IPS-20b (cell line): ENCODE measurements around the gene CDKN2A.

Experiments used
- H3K27ac ChIP-seq: one replicate; pipeline ENCODE4 v1.5.1; 2013; ENCODE audit warnings: low read length
- H3K27me3 ChIP-seq: 2 replicates; pipeline ENCODE4 v1.6.1; 2013; ENCODE audit warnings: mild to moderate bottlenecking, low read length, inconsistent platforms; ENCODE audit not compliant: insufficient read depth
- H3K36me3 ChIP-seq: 2 replicates; pipeline ENCODE4 v1.6.1; 2013; ENCODE audit warnings: low read depth, mild to moderate bottlenecking, inconsistent platforms, low read length, moderate library complexity; ENCODE audit not compliant: insufficient read depth
- H3K4me1 ChIP-seq: 2 replicates; pipeline ENCODE4 v1.6.1; 2013; ENCODE audit warnings: mild to moderate bottlenecking, control low read depth, inconsistent platforms, low read length, moderate library complexity; ENCODE audit not compliant: insufficient read depth
- H3K4me3 ChIP-seq: 2 replicates; pipeline ENCODE4 v1.5.1; 2013; ENCODE audit warnings: mild to moderate bottlenecking, low read length, inconsistent platforms
- H3K9ac ChIP-seq: 2 replicates; pipeline ENCODE4 v1.6.1; 2013; ENCODE audit warnings: low read depth, mild to moderate bottlenecking, inconsistent platforms, low read length, moderate library complexity
- H3K9me3 ChIP-seq: 2 replicates; pipeline ENCODE4 v1.6.1; 2013; ENCODE audit warnings: mild to moderate bottlenecking, low read depth, low read length, inconsistent platforms; ENCODE audit not compliant: insufficient read depth

CDKN2A gene

DNA sequence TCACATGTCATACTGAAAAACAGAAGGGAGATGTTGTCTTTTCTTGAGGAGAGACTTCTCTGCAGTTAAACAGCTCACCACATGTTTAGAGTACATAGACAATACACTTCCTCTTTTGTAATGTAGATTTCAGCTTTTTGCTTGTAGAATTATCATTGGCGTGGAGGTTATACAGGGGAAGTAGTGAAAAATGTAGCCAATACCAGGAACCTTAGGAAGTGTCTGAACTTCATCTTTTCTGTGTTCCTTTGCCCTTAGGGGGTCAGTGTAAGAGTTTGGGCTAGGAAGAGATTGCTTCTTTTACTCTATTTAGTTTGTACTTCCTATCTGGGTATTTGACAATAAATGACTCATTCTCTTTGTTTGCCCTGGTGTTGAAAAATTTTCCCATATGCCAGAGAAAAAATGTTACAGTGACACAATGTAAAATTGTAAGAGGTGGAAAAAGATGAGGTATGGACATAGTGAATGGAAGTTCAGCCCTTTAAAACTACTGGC, 36.0 kb upstream of the CDKN2A start:
- Histone ChIP-seq H3K27me3 (no peaks in the 10 kb centered on the region), H3K4me3 (no peak overlapping the region), H3K9ac (no peak overlapping the region), H3K36me3 (no peaks in the 10 kb centered on the region), H3K4me1 (no peaks in the 10 kb centered on the region), H3K27ac (no peak overlapping the region), H3K9me3 (no peaks in the 10 kb centered on the region)

DNA sequence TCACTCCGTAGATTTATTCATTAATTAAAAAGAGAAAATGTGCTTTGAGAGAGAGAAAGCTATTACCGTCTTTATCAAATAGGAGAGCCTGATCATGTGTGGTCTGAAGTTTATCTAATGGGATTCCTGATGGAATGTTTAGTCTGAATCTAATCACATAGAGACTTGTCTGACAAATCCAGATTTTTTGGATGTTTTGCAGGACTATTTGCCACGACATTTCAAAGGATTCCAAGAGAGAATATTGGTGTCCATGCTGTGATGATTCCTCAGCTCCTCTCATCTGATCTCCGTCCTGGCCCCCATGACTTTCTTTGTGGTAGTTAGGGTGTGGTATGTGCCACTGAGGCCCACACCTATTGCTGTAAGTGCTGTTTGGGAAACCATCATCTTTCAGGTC, 35.0 kb upstream of the CDKN2A start:
- H3K27me3 ChIP-seq: no peaks in the 10 kb centered on the region
- H3K4me1 ChIP-seq: no peaks in the 10 kb centered on the region
- H3K9ac ChIP-seq: no peak overlapping the region
- H3K36me3 ChIP-seq: no peaks in the 10 kb centered on the region
- no peak overlapping the region for H3K4me3 ChIP-seq
- no peaks in the 10 kb centered on the region for H3K9me3 ChIP-seq
- no peak overlapping the region for H3K27ac ChIP-seq

GRCh38 chr9:22028394-22028793, 34.2 kb upstream of the CDKN2A start:
- Histone ChIP-seq H3K4me1 (no peaks in the 10 kb centered on the region), H3K36me3 (no peaks in the 10 kb centered on the region), H3K4me3 (no peak overlapping the region), H3K27me3 (no peaks in the 10 kb centered on the region), H3K9ac (no peak overlapping the region), H3K9me3 (no peaks in the 10 kb centered on the region), H3K27ac (no peak overlapping the region)

DNA sequence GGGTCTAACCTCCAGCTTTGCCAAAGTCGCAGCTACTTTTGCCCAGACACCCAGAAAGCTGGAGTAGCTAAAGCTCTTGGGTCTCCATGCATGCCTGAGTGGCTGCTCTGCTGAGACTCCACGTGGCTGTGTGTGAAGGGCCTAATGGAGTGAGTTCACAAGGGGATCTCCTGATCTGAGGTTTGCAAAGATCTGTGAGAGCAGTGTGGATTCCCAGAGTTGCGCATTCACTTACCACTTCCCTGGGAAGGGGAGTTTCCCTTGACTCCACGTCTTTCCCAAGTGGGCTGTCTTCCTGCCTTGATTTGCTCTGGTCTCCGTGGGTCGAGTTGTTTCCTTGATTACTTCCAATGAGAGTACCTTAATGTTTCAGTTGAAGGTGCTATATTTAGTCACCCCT, 32.5 kb upstream of the CDKN2A start:
- no peaks in the 10 kb centered on the region for H3K36me3 ChIP-seq
- no peak overlapping the region for H3K4me3 ChIP-seq
- no peak overlapping the region for H3K9ac ChIP-seq
- no peak overlapping the region for H3K27ac ChIP-seq
- H3K27me3 ChIP-seq: no peaks in the 10 kb centered on the region
- H3K9me3 ChIP-seq: no peaks in the 10 kb centered on the region
- H3K4me1 ChIP-seq: no peaks in the 10 kb centered on the region

DNA sequence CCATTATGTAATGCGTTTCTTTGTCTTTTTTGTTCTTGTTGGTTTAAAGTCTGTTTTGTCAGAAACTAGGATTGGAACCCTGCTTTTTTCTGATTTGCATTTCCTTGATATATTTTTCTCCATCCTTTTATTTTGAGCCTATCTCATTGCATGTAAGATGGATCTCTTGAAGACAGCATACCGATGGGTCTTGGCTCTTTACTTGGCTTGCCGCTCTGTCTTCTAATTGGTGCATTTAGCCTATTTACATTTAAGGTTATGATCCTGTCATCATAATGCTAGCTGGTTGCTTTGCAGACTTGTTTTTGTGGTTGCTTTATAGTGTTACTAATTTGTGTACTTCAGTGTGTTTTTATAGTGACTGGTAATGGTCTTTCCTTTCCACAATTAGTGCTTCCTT, 28.2 kb upstream of the CDKN2A start:
- H3K27ac ChIP-seq: no peak overlapping the region

DNA sequence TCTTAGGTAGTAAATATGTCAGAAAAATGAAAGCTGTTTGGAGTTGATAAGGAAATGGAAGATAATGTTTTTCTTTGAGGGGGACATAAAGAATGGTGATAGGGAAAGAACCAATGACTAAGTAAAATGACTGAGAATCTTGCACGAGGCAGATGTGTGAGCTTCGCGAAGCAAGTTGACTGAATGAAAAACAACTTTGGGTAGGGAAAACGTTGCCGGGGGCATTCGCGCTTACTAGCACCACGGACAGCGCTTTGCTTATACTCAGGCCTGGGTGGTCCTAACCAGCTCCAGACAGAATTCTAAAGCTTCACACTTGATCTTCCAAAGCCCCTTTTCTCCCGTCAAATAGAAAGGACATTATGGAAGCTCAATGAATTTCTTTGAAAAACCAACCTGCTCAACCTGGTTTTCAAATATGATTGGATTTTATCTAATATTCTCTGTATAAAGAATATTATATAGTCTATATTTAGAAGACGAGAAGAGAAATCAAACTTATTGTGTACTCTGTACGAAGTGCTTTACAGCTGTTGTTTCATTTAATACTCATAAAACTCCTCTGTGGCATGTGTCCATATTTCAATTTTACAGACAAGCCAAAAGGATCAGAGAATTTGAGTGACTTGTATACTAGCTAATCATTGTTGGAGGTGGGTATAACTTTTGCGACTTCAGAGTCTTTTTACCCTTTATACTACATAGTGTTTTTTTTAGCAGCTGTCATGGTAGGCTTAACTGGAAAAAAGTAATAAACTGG, 16.9 kb upstream of the CDKN2A start:
- Histone ChIP-seq H3K36me3 (no peaks in the 10 kb centered on the region), H3K4me3 (no peak overlapping the region), H3K27ac (no peak overlapping the region), H3K4me1 (no peaks in the 10 kb centered on the region), H3K9ac (no peak overlapping the region), H3K27me3 (peaks cover 58% of the 10 kb centered on the region), H3K9me3 (no peaks in the 10 kb centered on the region)

More for the DNA sequence above, 28.2 kb upstream of the CDKN2A start:
- Histone ChIP-seq H3K4me1 (no peaks in the 10 kb centered on the region), H3K9me3 (no peaks in the 10 kb centered on the region), H3K36me3 (no peaks in the 10 kb centered on the region), H3K4me3 (no peak overlapping the region), H3K27me3 (no peaks in the 10 kb centered on the region), H3K9ac (no peak overlapping the region)

DNA sequence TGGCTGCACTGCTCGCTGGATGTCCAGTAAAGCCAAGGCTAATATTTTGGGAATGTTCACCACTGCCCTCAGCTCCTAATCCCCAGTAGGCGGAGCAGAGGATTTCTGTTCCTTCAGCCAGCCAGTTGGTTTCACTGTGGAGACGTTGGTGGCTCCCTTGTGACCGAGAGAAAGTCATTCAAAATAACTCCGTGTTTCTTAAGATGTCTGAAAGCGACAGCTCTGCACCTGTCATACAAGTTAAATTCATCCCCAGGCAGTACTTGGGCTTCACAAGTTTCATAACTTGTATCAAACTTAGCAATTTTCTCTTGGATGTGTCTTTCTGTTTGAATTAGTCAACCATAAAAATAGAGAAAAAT, 15.3 kb upstream of the CDKN2A start:
- peak overlapping the region; percentile 57; the same call in 1 of the 2 replicates for H3K9ac ChIP-seq
- H3K27me3 ChIP-seq: peaks cover 73% of the 10 kb centered on the region
- H3K36me3 ChIP-seq: no peaks in the 10 kb centered on the region
- no peaks in the 10 kb centered on the region for H3K9me3 ChIP-seq
- peak overlapping the region; percentile 81 for H3K4me3 ChIP-seq
- H3K27ac ChIP-seq: no peak overlapping the region
- H3K4me1 ChIP-seq: no peaks in the 10 kb centered on the region; the same call in 1 of the 2 replicates

DNA sequence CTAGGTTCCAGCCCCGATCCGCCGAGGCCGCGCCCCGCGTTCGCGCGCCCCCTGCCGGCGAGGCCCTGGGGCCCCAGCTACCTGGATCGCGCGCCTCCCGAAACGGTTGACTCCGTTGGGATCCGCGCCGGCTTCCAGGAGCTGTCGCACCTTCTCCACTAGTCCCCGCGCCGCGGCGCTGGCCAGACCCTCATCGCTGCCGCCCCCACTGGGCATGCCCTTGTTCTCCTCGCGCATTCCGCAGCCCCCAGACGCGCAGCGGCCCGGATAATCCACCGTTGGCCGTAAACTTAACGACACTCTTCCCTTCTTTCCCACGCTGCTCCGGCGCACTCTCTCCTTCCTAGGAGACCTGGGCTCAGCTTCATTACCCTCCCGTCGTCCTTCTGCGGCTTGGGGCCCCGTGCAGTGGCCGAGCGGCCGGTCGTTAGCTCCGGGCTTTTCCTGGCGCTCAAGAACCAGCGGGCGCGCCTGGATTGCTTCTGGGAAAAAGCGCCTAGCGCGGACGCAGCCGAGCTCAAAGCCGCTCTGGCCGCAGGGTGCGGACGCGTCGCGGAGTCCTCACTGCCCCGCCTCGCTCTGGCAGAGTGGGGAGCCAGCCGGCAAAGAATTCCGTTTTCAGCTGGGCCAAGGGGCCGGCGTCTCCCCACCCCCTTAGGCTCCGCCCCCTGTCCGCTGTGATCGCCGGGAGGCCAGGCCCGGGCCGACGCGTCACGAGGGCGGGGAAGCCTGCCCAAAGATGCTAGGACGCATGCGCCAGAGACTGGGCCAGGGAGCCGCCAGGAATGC, 14.7 kb upstream of the CDKN2A start, which contains the start of gene CDKN2B:
Gene CDKN2B (minus strand): TSS at position 589 of the 789 bp plus-strand sequence. CDS start 352 bp downstream, at position 237.
- H3K9ac ChIP-seq: peak within 1 kb of the TSS; percentile 57; the same call in 1 of the 2 replicates
- peaks cover 79% of the 10 kb centered on the region for H3K27me3 ChIP-seq
- no peaks in the 10 kb centered on the region for H3K9me3 ChIP-seq
- H3K36me3 ChIP-seq: no peaks in the 10 kb centered on the region
- H3K4me1 ChIP-seq: no peaks in the 10 kb centered on the region; the same call in 1 of the 2 replicates
- peak within 1 kb of the TSS; percentile 81 for H3K4me3 ChIP-seq
- H3K27ac ChIP-seq: no peak within 1 kb of the TSS

DNA sequence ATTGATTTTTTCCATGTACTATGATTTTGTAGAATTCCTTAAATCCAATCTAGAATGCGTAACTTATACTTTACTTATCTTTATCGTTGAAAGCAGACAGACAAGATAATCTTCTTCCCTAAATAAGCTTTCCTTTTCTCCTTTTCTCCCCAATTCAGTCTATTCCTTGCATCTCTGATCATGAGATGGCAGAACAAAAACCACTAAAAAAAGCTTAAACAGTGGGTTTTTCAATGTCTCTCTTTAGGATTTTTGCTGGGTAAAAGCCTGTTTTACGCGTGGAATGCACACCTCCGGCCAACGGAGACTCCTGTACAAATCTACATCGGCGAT, 14.2 kb upstream of the CDKN2A start:
- Histone ChIP-seq H3K36me3 (no peaks in the 10 kb centered on the region), H3K4me1 (no peaks in the 10 kb centered on the region; the same call in 1 of the 2 replicates), H3K9me3 (no peaks in the 10 kb centered on the region), H3K4me3 (peak overlapping the region; percentile 81), H3K27ac (no peak overlapping the region), H3K9ac (no peak overlapping the region), H3K27me3 (peaks cover 85% of the 10 kb centered on the region)

GRCh38 chr9:22005702-22006606, 11.8 kb upstream of the CDKN2A start:
- Histone ChIP-seq H3K36me3 (no peaks in the 10 kb centered on the region), H3K27me3 (peaks cover 94% of the 10 kb centered on the region), H3K9me3 (no peaks in the 10 kb centered on the region), H3K9ac (no peak overlapping the region), H3K27ac (no peak overlapping the region), H3K4me3 (peak overlapping the region; percentile 63), H3K4me1 (no peaks in the 10 kb centered on the region; the same call in 1 of the 2 replicates)

- H3K36me3 ChIP-seq: no peaks in the 10 kb centered on the region
- H3K9ac ChIP-seq: no peak overlapping the region
- H3K27ac ChIP-seq: no peak overlapping the region
- H3K4me3 ChIP-seq: peak overlapping the region; percentile 63
- H3K27me3 ChIP-seq: peaks cover 94% of the 10 kb centered on the region
- H3K4me1 ChIP-seq: no peaks in the 10 kb centered on the region; the same call in 1 of the 2 replicates
- no peaks in the 10 kb centered on the region for H3K9me3 ChIP-seq
These were observed 11.0 kb upstream of the CDKN2A start for GRCh38 chr9:22005021-22005701.
